BLaER1 treated with 17β-estradiol and CSF1 and Interleukin-3, amounts not matched to agents 10 nM and 100 nM (cell line): ENCODE measurements around the gene PPP1R12B.
A peak's percentile ranks its signal among the peaks of the same experiment; 100 is the strongest.
"Not testable (repeated sequence)": the region's sequence is repeated elsewhere in the genome, so short reads cannot be mapped to it uniquely, and the experiment has no call there.

Source experiments
- H3K27ac ChIP-seq, 11 experiments: shearing (Covaris generic); formaldehyde crosslinking; 2 replicates each; pipeline ENCODE4 v1.8.1; 2022
- H3K27me3 ChIP-seq, 11 experiments: shearing (Covaris generic); formaldehyde crosslinking; 2 replicates each; pipeline ENCODE4 v1.8.1; 2022
- H3K36me3 ChIP-seq, 11 experiments: shearing (Covaris generic); formaldehyde crosslinking; 2 replicates each; pipeline ENCODE4 v1.8.1; 2022
- H3K4me1 ChIP-seq, 10 experiments: shearing (Covaris generic); formaldehyde crosslinking; 2 replicates each; pipeline ENCODE4 v1.8.1; 2022
- H3K4me2 ChIP-seq, 11 experiments: shearing (Covaris generic); formaldehyde crosslinking; 2 replicates each; pipeline ENCODE4 v1.8.1; 2022
- H3K4me3 ChIP-seq, 10 experiments: shearing (Covaris generic); formaldehyde crosslinking; 2 replicates each; pipeline ENCODE4 v1.8.1; 2022
- H3K9ac ChIP-seq, 11 experiments: shearing (Covaris generic); formaldehyde crosslinking; 2 replicates each; pipeline ENCODE4 v1.8.1; 2022
- H3K9me3 ChIP-seq, 11 experiments: shearing (Covaris generic); formaldehyde crosslinking; replicated peaks in 1 of 11; 2 replicates each; pipeline ENCODE4 v1.8.1; 2022
- H4K20me1 ChIP-seq, 11 experiments: shearing (Covaris generic); formaldehyde crosslinking; 2 replicates each; pipeline ENCODE4 v1.8.1; 2022
- Cebpa-rat ChIP-seq, 11 experiments: shearing (Covaris generic); IDR thresholded peaks; 2 replicates each; pipeline ENCODE4 v1.8.1; 2022

The PPP1R12B gene

DNA sequence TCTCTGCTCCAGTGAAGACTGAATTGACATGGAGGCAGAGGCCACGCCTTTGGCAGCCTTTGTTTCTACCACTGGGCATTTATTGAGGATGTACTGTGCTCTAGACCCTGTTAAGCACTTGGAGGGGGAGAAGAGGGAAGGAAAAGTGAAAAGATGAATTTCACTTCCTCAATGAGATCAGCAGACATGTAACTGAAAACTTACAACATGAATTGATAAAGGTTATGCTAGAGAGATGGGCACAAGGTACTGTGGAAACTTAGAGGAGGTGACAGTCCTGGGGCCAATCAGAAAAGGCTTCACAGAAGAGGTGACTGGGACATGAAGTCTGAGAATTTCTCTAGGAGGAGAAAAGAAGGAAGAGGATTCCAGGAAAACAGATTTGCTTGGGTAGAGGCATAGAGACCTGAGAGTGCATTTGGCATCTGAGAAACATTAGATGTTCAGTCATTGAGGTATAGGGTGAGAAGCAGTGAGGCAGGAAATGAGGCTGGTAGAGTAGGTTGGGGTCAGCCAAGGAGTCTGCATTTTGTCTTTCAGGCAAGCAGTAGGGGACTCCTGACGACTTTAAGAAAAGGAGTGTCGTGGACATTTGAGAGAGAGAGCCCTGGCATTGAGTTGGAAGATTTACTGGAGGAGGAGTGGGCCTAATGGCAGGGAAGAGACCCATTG, 248.7 kb downstream of the PPP1R12B start:
- no peak overlapping the region for H3K4me3 ChIP-seq
- peaks cover 0 to 46% (median 0%) of the 10 kb centered on the region in 11 experiments; a peak in 5 of 22 replicates for H4K20me1 ChIP-seq
- peak overlapping the region in 9 of 11 experiments; percentile 13 to 63 (median 29); a peak in 13 of 22 replicates for H3K4me2 ChIP-seq
- TF ChIP-seq Cebpa-rat (IDR thresholded peaks at IDR 0.05): no peak
- H3K4me1 ChIP-seq: peaks cover 4 to 13% (median 8%) of the 10 kb centered on the region in 10 experiments; a peak in 13 of 20 replicates
- peaks cover 0 to 7% (median 0%) of the 10 kb centered on the region in 11 experiments; a peak in 1 of 22 replicates for H3K9me3 ChIP-seq
- no peaks in the 10 kb centered on the region for H3K36me3 ChIP-seq
- peaks cover 0 to 97% (median 0%) of the 10 kb centered on the region in 11 experiments; a peak in 6 of 22 replicates for H3K27me3 ChIP-seq
- H3K27ac ChIP-seq: no peak overlapping the region
- no peak overlapping the region for H3K9ac ChIP-seq

GRCh38 chr1:202599669-202600431, 251.4 kb downstream of the PPP1R12B start:
- Histone ChIP-seq H3K27ac (no peak overlapping the region), H3K4me1 (peaks cover 4 to 13% (median 8%) of the 10 kb centered on the region in 10 experiments; a peak in 13 of 20 replicates), H4K20me1 (peaks cover 0 to 69% (median 0%) of the 10 kb centered on the region in 11 experiments; a peak in 6 of 22 replicates), H3K9ac (no peak overlapping the region), H3K27me3 (peaks cover 0 to 97% (median 0%) of the 10 kb centered on the region in 11 experiments; a peak in 6 of 22 replicates), H3K36me3 (no peaks in the 10 kb centered on the region), H3K9me3 (peaks cover 0 to 7% (median 0%) of the 10 kb centered on the region in 11 experiments; a peak in 1 of 22 replicates), H3K4me3 (no peak overlapping the region), H3K4me2 (0 out of 22 replicates have a peak overlapping the region, but pooled peaks of 1 of the 11 experiments have one; percentile 11)
- TF ChIP-seq Cebpa-rat (IDR thresholded peaks at IDR 0.05): no peak

- 0 out of 22 replicates have a peak, but pooled peaks cover 0 to 7% (median 0%) of the 10 kb centered on the region in 11 experiments for H3K9me3 ChIP-seq
- no peak overlapping the region for H3K9ac ChIP-seq
- no peak overlapping the region for H3K4me2 ChIP-seq
- no peaks in the 10 kb centered on the region for H3K36me3 ChIP-seq
- H3K4me1 ChIP-seq: peaks cover 4 to 13% (median 8%) of the 10 kb centered on the region in 10 experiments; a peak in 13 of 20 replicates
- no peak overlapping the region for H3K4me3 ChIP-seq
- peaks cover 0 to 71% (median 0%) of the 10 kb centered on the region in 11 experiments; a peak in 6 of 22 replicates for H4K20me1 ChIP-seq
- H3K27me3 ChIP-seq: peaks cover 0 to 97% (median 0%) of the 10 kb centered on the region in 11 experiments; a peak in 6 of 22 replicates
- no peak overlapping the region for H3K27ac ChIP-seq
- no peak for TF ChIP-seq Cebpa-rat (IDR thresholded peaks at IDR 0.05)
These were observed 252.0 kb downstream of the PPP1R12B start for GRCh38 chr1:202600432-202601041.

DNA sequence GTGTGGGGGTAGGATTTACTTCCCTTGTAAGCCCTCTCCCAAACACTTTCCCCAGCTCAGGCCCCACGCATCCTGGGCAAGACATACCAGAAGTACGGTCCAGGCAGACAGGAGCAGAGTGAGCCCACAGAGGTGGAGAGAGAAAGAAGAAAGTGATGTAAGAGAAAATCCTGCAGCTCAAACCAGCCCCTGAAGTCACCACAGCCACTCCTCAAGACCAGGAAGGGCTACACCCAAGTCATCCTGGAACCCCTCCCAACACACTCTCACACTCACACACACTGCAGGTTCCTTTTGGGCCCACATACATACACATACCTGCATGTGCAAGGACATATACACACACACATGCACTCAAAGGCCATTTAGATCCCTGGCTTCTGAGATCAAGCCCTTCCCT, 254.9 kb downstream of the PPP1R12B start:
- peaks cover 0 to 99% (median 0%) of the 10 kb centered on the region in 11 experiments; a peak in 6 of 22 replicates for H3K27me3 ChIP-seq
- H3K36me3 ChIP-seq: no peaks in the 10 kb centered on the region
- no peak overlapping the region for H3K4me2 ChIP-seq
- H3K4me3 ChIP-seq: no peak overlapping the region
- peaks cover 0 to 4% (median 0%) of the 10 kb centered on the region in 10 experiments; a peak in 2 of 20 replicates for H3K4me1 ChIP-seq
- peaks cover 0 to 66% (median 0%) of the 10 kb centered on the region in 11 experiments; a peak in 6 of 22 replicates for H4K20me1 ChIP-seq
- peaks cover 0 to 5% (median 0%) of the 10 kb centered on the region in 11 experiments; a peak in 2 of 22 replicates for H3K9me3 ChIP-seq
- H3K9ac ChIP-seq: no peak overlapping the region
- no peak for TF ChIP-seq Cebpa-rat (IDR thresholded peaks at IDR 0.05)
- no peak overlapping the region for H3K27ac ChIP-seq

DNA sequence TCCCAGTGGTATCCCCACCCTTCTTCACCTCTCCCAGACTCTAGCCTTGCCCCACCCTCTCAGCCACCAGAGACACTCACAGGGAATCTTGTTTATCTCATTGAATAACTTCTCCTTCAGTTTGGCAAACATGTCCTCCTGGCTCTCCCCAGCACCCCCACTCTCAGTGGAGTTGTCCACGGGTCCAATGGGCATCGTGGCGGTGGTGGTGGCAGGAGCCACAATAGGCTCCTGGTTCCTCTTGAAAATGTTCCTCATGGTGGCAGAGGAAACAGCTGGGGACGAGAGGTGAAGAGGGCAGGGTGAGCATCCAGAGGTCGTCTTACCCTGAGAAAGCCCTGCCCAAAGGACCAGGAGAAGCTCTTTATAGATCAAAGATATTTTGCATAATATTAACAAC, 257.0 kb downstream of the PPP1R12B start:
- Histone ChIP-seq H3K27me3 (peaks cover 0 to 81% (median 0%) of the 10 kb centered on the region in 11 experiments; a peak in 6 of 22 replicates), H4K20me1 (peaks cover 0 to 48% (median 0%) of the 10 kb centered on the region in 11 experiments; a peak in 5 of 22 replicates), H3K4me1 (no peaks in the 10 kb centered on the region), H3K9me3 (peaks cover 0 to 6% (median 0%) of the 10 kb centered on the region in 11 experiments; a peak in 2 of 22 replicates), H3K27ac (no peak overlapping the region), H3K9ac (no peak overlapping the region), H3K36me3 (no peaks in the 10 kb centered on the region), H3K4me2 (no peak overlapping the region), H3K4me3 (no peak overlapping the region)
- TF ChIP-seq Cebpa-rat (IDR thresholded peaks at IDR 0.05): no peak

DNA sequence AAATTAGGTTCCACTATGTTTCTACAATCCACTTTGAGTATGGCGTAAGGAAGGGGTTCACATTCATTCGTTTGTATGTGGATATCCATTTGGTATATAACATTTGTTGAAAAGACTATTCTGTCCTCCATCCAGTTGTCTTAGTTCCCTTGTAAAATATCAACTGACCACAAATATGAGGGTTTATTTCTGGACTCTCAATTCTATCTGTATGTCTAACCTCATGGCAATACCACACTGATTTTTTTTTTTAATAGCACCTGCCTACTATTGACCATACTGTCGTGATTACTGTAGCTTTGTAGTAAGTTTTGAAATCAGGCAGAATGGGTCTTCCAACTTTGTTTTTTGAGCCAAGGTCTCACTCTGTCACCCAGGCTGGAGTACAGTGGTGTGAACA, 263.5 kb downstream of the PPP1R12B start:
- Histone ChIP-seq H3K4me2 (peak overlapping the region in 6 of 11 experiments; percentile 85 to 97 (median 95); a peak in 10 of 22 replicates), H3K27me3 (peaks cover 0 to 73% (median 0%) of the 10 kb centered on the region in 11 experiments; a peak in 8 of 22 replicates), H4K20me1 (peaks cover 0 to 38% (median 18%) of the 10 kb centered on the region in 11 experiments; a peak in 16 of 22 replicates), H3K4me1 (peaks cover 26 to 49% (median 48%) of the 10 kb centered on the region in 10 experiments)
- H3K36me3 ChIP-seq, H3K27ac ChIP-seq, H3K9me3 ChIP-seq, H3K4me3 ChIP-seq, H3K9ac ChIP-seq: not testable (repeated sequence)

DNA sequence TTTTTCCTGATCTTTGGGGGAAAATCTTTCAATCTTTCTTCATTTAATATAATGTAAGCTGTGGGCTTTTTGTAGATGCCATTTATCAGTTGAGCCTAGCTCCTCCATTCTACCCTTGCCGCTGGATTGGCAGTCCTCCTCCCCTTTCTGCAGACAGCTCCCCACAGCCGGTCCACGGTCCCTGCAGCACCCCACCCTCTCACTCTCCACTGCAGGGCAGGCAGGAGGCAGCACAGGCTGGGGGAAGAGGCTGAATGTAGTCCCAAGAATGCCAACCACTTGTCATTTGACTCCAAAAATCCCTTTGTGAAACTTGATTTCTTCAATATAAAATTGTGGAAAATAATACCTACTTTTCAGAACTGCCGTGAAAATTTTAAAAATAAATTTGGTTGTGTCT, 265.1 kb downstream of the PPP1R12B start:
- Histone ChIP-seq H3K4me3 (no peak overlapping the region), H3K27ac (peak overlapping the region in 5 of 11 experiments; percentile 2 to 21 (median 5); a peak in 4 of 22 replicates), H3K9ac (no peak overlapping the region), H3K4me2 (peak overlapping the region in 9 of 11 experiments; percentile 35 to 97 (median 93); a peak in 18 of 22 replicates), H4K20me1 (peaks cover 0 to 52% (median 18%) of the 10 kb centered on the region in 11 experiments; a peak in 16 of 22 replicates), H3K9me3 (no peaks in the 10 kb centered on the region), H3K4me1 (peaks cover 34 to 65% (median 62%) of the 10 kb centered on the region in 10 experiments), H3K27me3 (peaks cover 0 to 73% (median 0%) of the 10 kb centered on the region in 11 experiments; a peak in 10 of 22 replicates), H3K36me3 (no peaks in the 10 kb centered on the region)
- TF ChIP-seq Cebpa-rat (IDR thresholded peaks at IDR 0.05): no peak

DNA sequence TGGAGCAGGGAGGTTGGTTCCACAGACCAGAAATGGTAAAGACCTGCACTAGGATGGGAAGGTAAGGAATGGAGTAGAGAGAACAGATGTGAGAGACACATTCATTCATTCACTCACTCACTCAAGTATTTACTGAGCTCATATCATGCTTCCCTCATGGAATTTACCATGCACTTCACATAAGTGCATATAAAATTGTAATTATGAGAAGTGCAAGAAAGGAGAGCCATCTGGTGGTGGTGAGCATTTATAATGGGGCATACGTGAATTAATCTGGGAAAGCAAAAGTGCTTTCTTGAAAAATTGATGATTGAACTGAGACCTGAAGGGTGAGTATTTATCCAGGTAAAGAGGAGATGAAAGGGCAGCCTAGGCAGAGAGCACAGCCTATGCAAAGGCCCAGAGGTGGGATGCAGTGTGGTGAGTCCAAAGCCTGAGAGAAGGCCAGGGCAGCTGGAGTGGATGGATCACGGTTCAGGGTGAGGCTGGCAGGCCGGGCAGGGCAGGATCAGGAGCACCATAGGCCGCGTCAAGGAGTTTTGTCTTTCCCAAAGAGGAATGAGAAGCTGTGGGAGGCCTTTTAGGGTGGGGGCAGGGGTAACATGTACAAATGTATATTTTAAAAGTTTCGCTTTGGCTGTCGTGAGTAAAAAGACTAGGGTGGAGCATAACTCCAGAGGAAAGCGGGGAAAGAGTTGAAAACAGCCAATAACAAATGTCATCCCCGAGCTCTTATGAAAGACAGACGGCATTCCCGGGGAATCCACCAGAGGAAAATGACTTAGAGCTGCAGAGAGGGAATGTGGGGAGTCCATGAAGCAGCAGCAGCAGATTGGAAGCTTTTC, 266.1 kb downstream of the PPP1R12B start:
- H3K4me1 ChIP-seq: peaks cover 34 to 75% (median 70%) of the 10 kb centered on the region in 10 experiments
- H3K27me3 ChIP-seq: peaks cover 0 to 83% (median 0%) of the 10 kb centered on the region in 11 experiments; a peak in 10 of 22 replicates
- H3K27ac ChIP-seq: peak overlapping the region in 8 of 11 experiments; percentile 70 to 91 (median 86); a peak in 16 of 22 replicates
- peak overlapping the region in 8 of 11 experiments; percentile 29 to 80 (median 73); a peak in 12 of 22 replicates for H3K9ac ChIP-seq
- H3K9me3 ChIP-seq, H3K36me3 ChIP-seq: not testable (repeated sequence)
- H3K4me3 ChIP-seq: peak overlapping the region in 4 of 10 experiments; percentile 34 to 51 (median 40); a peak in 6 of 20 replicates
- peak overlapping the region; percentile 80 to 97 (median 91) for H3K4me2 ChIP-seq
- peaks cover 0 to 62% (median 19%) of the 10 kb centered on the region in 11 experiments; a peak in 16 of 22 replicates for H4K20me1 ChIP-seq

DNA sequence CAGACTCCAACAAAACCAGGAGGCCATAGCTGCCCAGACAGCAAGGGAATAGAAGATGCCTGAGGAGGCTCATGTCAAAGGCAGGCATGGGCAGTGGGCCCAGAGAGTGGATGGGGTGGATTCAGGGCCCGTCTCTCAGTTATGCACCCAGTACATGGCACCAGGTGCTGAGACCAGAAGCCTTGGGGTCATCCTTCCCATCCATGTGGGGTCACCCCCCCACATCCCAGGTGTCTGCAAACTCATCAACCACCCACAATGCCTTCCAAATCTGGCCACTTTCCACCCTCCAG, 266.7 kb downstream of the PPP1R12B start:
- Histone ChIP-seq H3K4me1 (peaks cover 34 to 75% (median 70%) of the 10 kb centered on the region in 10 experiments), H3K27ac (peak overlapping the region in 8 of 11 experiments; percentile 70 to 91 (median 86); a peak in 17 of 22 replicates), H3K9ac (peak overlapping the region in 8 of 11 experiments; percentile 29 to 80 (median 73); a peak in 13 of 22 replicates), H3K27me3 (peaks cover 0 to 89% (median 0%) of the 10 kb centered on the region in 11 experiments; a peak in 11 of 22 replicates), H3K4me3 (peak overlapping the region in 5 of 10 experiments; percentile 34 to 51 (median 39); a peak in 7 of 20 replicates), H4K20me1 (peaks cover 0 to 68% (median 19%) of the 10 kb centered on the region in 11 experiments; a peak in 16 of 22 replicates), H3K4me2 (peak overlapping the region; percentile 80 to 97 (median 91))
- H3K9me3 ChIP-seq, H3K36me3 ChIP-seq: not testable (repeated sequence)
